K562 (cell line): ENCODE data around the gene SPNS2. TPM values are rescaled to one million over a fixed set of nuclear protein-coding genes. Genes with fewer than 3 reads are reported as not detected.

ENCODE experiments used
- ATAC-seq: fragments of 200-7000 bp; cut with Tn5 transposase; 3 replicates; pipeline ENCODE4 v1.9.1; 2020; ENCODE audit warnings: moderate library complexity
- BruUV-seq: library from RNA; stranded (reverse); fragments of 400-500 nt; replicated peaks from 2 replicates; lab custom pipeline; 2021; lab: Mats Ljungman, UMichigan
- CTCF ChIA-PET: fragments of 300-600 bp; formaldehyde crosslinking; extraction: SDS; loops from one replicate; lab custom pipeline; 2021; ENCODE audit warnings: low intra/inter-chr PET ratio; lab: Yijun Ruan, JAX
- POLR2A ChIA-PET: fragments of 300-600, 350-650 bp; sonication (Branson Sonifier 250); formaldehyde crosslinking; extraction: SDS; loops from one replicate; lab custom pipeline; 2021; ENCODE audit warnings: antibody characterized with exemption, inconsistent platforms; lab: Yijun Ruan, JAX
- DNase-seq, 4 experiments: peaks; one replicate each; pipeline versions ENCODE4 v3.0.0 to v3.0.0-alpha.2; 2011 to 2018; ENCODE audit warnings: low spot score in 3 of 4, mixed read lengths in 3 of 4; ENCODE audit errors: extremely low read depth in 1 of 4
- FAIRE-seq: peaks from 2 replicates; lab custom pipeline; 2011; peaks lifted over from hg19 to GRCh38; lab: Jason Lieb, UNC
- H2AFZ ChIP-seq: 2 replicates; pipeline ENCODE4 v1.6.0; 2011; ENCODE audit warnings: low read depth, low read length, control low read depth, inconsistent platforms
- H3K27ac ChIP-seq: fragments of 200-600 bp; 3 replicates; pipeline ENCODE4 v1.8.0; 2011; ENCODE audit warnings: low read depth, mild to moderate bottlenecking, control low read depth, inconsistent platforms, low read length, moderate library complexity, mixed read lengths; ENCODE audit errors: extremely low read depth
- H3K27me3 ChIP-seq, 2 experiments: fragments of 300-600 bp in 1 of 2; 2 replicates in 1 of 2; 3 replicates in 1 of 2; pipeline versions ENCODE4 v1.6.0 to v1.8.0; 2011; ENCODE audit warnings: inconsistent platforms in 2 of 2, low read length in 2 of 2, mild to moderate bottlenecking in 1 of 2, mixed read lengths in 1 of 2, moderate library complexity in 1 of 2; ENCODE audit not compliant: control insufficient read depth in 2 of 2, insufficient read depth in 2 of 2
- H3K36me3 ChIP-seq: fragments of 300-600 bp; 3 replicates; pipeline ENCODE4 v1.8.0; 2011; ENCODE audit warnings: mild to moderate bottlenecking, low read length, inconsistent platforms; ENCODE audit not compliant: control insufficient read depth, insufficient read depth
- H3K4me1 ChIP-seq, 2 experiments: fragments of 200-600 bp in 1 of 2; replicated peaks in 1 of 2; 2 replicates in 1 of 2; 3 replicates in 1 of 2; pipeline versions ENCODE4 v1.5.1 to v1.8.0; 2011; ENCODE audit warnings: inconsistent platforms in 2 of 2, low read length in 2 of 2, mild to moderate bottlenecking in 1 of 2, mixed read lengths in 1 of 2, moderate library complexity in 1 of 2; ENCODE audit not compliant: control insufficient read depth in 2 of 2, insufficient read depth in 2 of 2
- H3K4me2 ChIP-seq: 2 replicates; pipeline ENCODE4 v1.6.1; 2011; ENCODE audit warnings: low read length, control low read depth, inconsistent platforms, mixed read lengths; ENCODE audit not compliant: insufficient read depth
- H3K4me3 ChIP-seq: fragments of 200-600 bp; sonication (generic), shearing (Covaris generic); 2 replicates; pipeline ENCODE4 v1.5.1; 2016; ENCODE audit warnings: control low read depth, inconsistent platforms
- H3K79me2 ChIP-seq: fragments of 200-600 bp; 3 replicates; pipeline ENCODE4 v1.8.0; 2011; ENCODE audit warnings: low read length, inconsistent platforms; ENCODE audit not compliant: control insufficient read depth, insufficient read depth
- H3K9ac ChIP-seq, 2 experiments: 2 replicates each; pipeline versions ENCODE4 v1.6.0 to v1.6.1; 2011; ENCODE audit warnings: low read depth in 2 of 2, low read length in 2 of 2, control low read depth in 1 of 2, inconsistent platforms in 1 of 2, mild to moderate bottlenecking in 1 of 2, mixed read lengths in 1 of 2; ENCODE audit not compliant: insufficient read depth in 1 of 2
- H3K9me1 ChIP-seq: one replicate; pipeline ENCODE4 v1.6.0; 2011; ENCODE audit warnings: inconsistent platforms, mild to moderate bottlenecking, low read length, moderate library complexity; ENCODE audit not compliant: control insufficient read depth, insufficient read depth
- H3K9me3 ChIP-seq: replicated peaks from 2 replicates; pipeline ENCODE4 v1.5.1; 2011; ENCODE audit warnings: low read depth, low read length, inconsistent platforms; ENCODE audit not compliant: control insufficient read depth, insufficient read depth
- H4K20me1 ChIP-seq: replicated peaks from 2 replicates; pipeline ENCODE4 v1.6.1; 2011; ENCODE audit warnings: low read length, inconsistent platforms, mixed read lengths; ENCODE audit not compliant: control insufficient read depth, insufficient read depth
- C11orf30 ChIP-seq: fragments of 450-650 bp; IDR thresholded peaks from 2 replicates; pipeline ENCODE4 v1.6.1; 2016; ENCODE audit warnings: low read depth, mild to moderate bottlenecking
- FOXJ2 ChIP-seq: fragments of 200-800 bp; sonication (Bioruptor generic); IDR thresholded peaks from 2 replicates; pipeline ENCODE4 v1.6.1; 2016; ENCODE audit warnings: missing genetic modification characterization, missing compliant biosample characterization
- KDM1A ChIP-seq, 2 experiments: fragments of 450-650 bp; IDR thresholded peaks; 2 replicates each; pipeline ENCODE4 v1.6.1; 2016; ENCODE audit warnings: mild to moderate bottlenecking in 2 of 2
- MTA2 ChIP-seq: fragments of 450-650 bp; IDR thresholded peaks from 2 replicates; pipeline ENCODE4 v1.6.1; 2016; ENCODE audit warnings: low read depth
- NR2C1 ChIP-seq, 2 experiments: fragments of 450-650 bp; IDR thresholded peaks; 2 replicates each; pipeline ENCODE4 v1.6.1; 2017; ENCODE audit warnings: mild to moderate bottlenecking in 2 of 2, antibody characterized with exemption in 1 of 2, inconsistent platforms in 1 of 2, missing compliant biosample characterization in 1 of 2, missing genetic modification characterization in 1 of 2
- PHF21A ChIP-seq: fragments of 450-650 bp; IDR thresholded peaks from 2 replicates; pipeline ENCODE4 v1.6.1; 2017; ENCODE audit warnings: low read depth, borderline replicate concordance
- TCF7 ChIP-seq: sonication (generic); IDR thresholded peaks from 2 replicates; pipeline ENCODE4 v1.6.1; 2016; ENCODE audit warnings: antibody characterized with exemption, borderline replicate concordance
- WGBS: fragments of 100-300 bp; shearing (Covaris generic); methylation state at CpG from one replicate; pipeline ENCODE4 v1.1.6; 2016; ENCODE audit warnings: low coverage, mixed read lengths; ENCODE audit not compliant: insufficient coverage; ENCODE audit errors: missing lambda C conversion rate; 5-methylcytosine and 5-hydroxymethylcytosine counted together
- in situ Hi-C: fragments of 300-500 bp; cut with MboI; formaldehyde crosslinking; loops from 4 replicates; pipeline ENCODE4 v1.15.0; 2018; ENCODE audit warnings: inconsistent platforms, mixed read lengths
- intact Hi-C: fragments of 100-400 bp; cut with micrococcal nuclease; formaldehyde crosslinking; loops from 2 replicates; pipeline ENCODE4 v1.14.2; 2022
- polyA plus RNA-seq, 8 experiments: library from polyadenylated mRNA; depleted of rRNA in 4 of 8; stranded (reverse) in 5 of 8; unstranded in 3 of 8; fragments of >200 nt; fragmentation: Nextera tagmentation in 2 of 8; fragmentation: Illumina TruSeq in 1 of 8; extraction: Ambion mirVana in 2 of 8; extraction: Trizol in 1 of 8; gene quantifications; 2 replicates each; pipeline versions ENCODE4 v1.2.1 to v1.2.3, GENCODE V29; 2011 to 2014; ENCODE audit warnings: inconsistent platforms in 1 of 8, missing spikeins in 1 of 8
- total RNA-seq, 7 experiments: library from RNA; depleted of rRNA in 6 of 7; stranded (reverse); fragments of >200 nt in 6 of 7; fragmentation: Illumina TruSeq in 2 of 7; extraction: Trizol in 2 of 7; gene quantifications; 2 replicates each; pipeline versions ENCODE4 v1.2.1 to v1.2.3, GENCODE V29; 2011 to 2021; ENCODE audit warnings: low replicate concordance in 1 of 7

SPNS2 gene
- total and polyA plus RNA-seq, 9 of the 15 experiments (the other 6 are each of a cell fraction or from before 2014, with no cell fraction given), result 0.06 TPM; not detected in 8

- no peaks in the 10 kb centered on the region for H3K79me2 ChIP-seq
- intact Hi-C loops, result no loop called here
Measured at GRCh38 chr17:4530799-4531730, 32.4 kb downstream of the SPNS2 start.

More at GRCh38 chr17:4530799-4531730, 32.4 kb downstream of the SPNS2 start:
- Histone ChIP-seq H3K27me3 (peaks cover 0 to 22% of the 10 kb centered on the region in 2 experiments; a peak in 4 of 5 replicates), H3K9me3 (no peaks in the 10 kb centered on the region), H4K20me1 (peaks cover 7% of the 10 kb centered on the region; the same call in 1 of the 2 replicates), H3K36me3 (no peaks in the 10 kb centered on the region), H3K9me1 (no peaks in the 10 kb centered on the region), H3K4me2 (no peak overlapping the region), H2AFZ (no peak overlapping the region), H3K27ac (no peak overlapping the region), H3K4me1 (peaks cover 0 to 36% of the 10 kb centered on the region in 2 experiments; a peak in 3 of 5 replicates), H3K4me3 (no peak overlapping the region), H3K9ac (no peak overlapping the region; a peak in 1 of 4 replicates)
- DNase-seq (no peak), FAIRE-seq (no peak), ATAC-seq (no peak)
- POLR2A ChIA-PET, result no interaction called here
- in situ Hi-C loops, result no loop called here
- CTCF ChIA-PET, result no interaction called here
- 28% methylated on average over 22 of the region's 30 CpGs for WGBS
- 0 out of 2 replicates have a peak, but pooled peaks have one; percentile 52 for TF ChIP-seq PHF21A
- no peak for TF ChIP-seq FOXJ2 (tag)
- no peak for TF ChIP-seq NR2C1 (IDR thresholded peaks at IDR 0.05)
- TF ChIP-seq NR2C1 (tag; IDR thresholded peaks at IDR 0.05), result no peak
- TF ChIP-seq MTA2, result no peak
- no peak for TF ChIP-seq TCF7
- TF ChIP-seq C11orf30, result no peak
- 0 out of 4 replicates have a peak, but pooled peaks of 1 of the 2 experiments have one; percentile 8 for TF ChIP-seq KDM1A (IDR thresholded peaks at IDR 0.05)
- no TSS peak for BruUV-seq
